ENCODE results near the gene C11orf21. TPM values are rescaled to one million over a fixed set of nuclear protein-coding genes. Genes with fewer than 3 reads are reported as not detected.

C11orf21 gene
- total RNA-seq, 4 donors from 2014 or later, result 0.65 to 2.9 (median 1.2) TPM; not detected in 1

DNA sequence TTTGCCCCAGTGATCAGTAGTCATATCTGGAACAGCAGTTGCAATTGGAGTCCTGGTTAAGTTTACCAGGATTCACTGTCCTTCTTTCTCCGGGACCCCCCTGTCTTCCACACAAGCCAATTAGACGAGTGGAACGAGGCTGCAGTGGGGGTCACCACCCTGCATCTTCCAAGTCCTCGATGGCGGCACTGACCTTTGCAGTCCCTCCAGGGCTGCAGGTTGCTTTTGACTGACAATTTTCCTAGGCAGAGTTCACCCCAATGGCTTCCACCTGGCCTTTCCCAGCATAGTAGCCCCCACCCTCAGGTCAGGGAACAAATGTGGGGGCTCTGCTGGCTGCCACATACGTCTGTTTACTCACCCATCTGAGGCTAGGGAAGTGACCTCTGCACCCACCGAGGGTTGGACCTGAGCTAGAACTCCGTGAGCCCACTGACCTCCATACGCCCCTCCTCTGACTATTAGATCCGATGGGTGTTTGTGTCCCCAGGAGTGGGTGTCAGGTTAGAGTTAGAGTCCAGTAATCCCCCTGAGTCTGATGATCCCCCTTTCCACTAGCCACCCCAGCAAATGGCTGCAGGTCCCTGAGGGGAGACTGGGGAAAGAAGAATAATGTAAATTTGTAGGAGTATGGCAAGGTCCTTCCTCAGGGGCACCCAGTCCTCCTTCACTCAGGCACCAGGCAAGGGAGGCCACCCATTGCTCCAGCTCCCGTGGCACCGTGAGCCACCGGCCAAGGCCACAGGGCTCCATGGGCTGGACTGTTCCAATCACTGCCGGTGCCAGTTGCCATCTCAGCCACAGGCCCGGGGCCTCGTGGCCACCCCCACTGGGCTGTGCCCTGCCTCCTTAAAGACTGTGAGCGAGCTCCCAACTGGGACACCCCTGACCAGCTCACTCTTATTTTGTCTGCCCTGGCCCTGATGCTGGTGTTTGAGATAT lies 5.5 kb downstream of the C11orf21 start:
- TF ChIP-seq CTCF (IDR thresholded peaks at IDR 0.05; ENCODE audit: low read depth), result no peak

GRCh38 chr11:2294926-2295290 lies 6.8 kb downstream of the C11orf21 start:
- no peak for TF ChIP-seq CTCF (IDR thresholded peaks at IDR 0.05; ENCODE audit: low read depth)

GRCh38 chr11:2293984-2294925 lies 7.5 kb downstream of the C11orf21 start:
- TF ChIP-seq CTCF (IDR thresholded peaks at IDR 0.05; ENCODE audit: low read depth), result no peak

GRCh38 chr11:2293531-2293971 lies 8.2 kb downstream of the C11orf21 start:
- TF ChIP-seq CTCF (IDR thresholded peaks at IDR 0.05; ENCODE audit: low read depth), result no peak

DNA sequence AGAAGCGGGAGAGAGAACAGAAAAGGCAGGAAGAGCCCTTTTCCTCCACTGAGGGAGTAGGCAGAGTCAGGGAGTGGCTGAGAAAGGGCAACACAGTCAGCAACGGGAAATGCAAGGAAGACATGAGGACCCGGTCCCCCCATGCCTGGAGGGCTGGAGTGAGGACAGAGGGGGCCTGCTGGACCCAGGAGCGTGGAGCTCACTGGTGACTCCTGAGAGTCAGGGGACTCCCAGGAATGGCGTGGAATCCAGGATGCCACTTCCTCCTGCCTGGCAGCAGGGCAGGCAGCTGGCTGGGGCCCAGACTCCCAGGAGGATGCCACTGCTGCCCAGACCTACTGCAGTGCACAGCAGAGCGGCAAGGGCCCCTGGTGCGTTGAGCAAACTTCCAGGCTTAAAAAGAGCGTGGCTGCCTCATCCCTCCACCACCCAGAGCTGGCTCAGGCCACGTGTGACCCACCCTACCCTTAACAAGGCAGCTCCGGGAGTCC lies 11.3 kb downstream of the C11orf21 start:
- no peak for TF ChIP-seq CTCF (IDR thresholded peaks at IDR 0.05; ENCODE audit: low read depth)

GRCh38 chr11:2289859-2290258 lies 11.9 kb downstream of the C11orf21 start:
- TF ChIP-seq CTCF (IDR thresholded peaks at IDR 0.05; ENCODE audit: low read depth), result no peak
